Measurements from ENCODE around the gene GALNT11.

Gene GALNT11

DNA sequence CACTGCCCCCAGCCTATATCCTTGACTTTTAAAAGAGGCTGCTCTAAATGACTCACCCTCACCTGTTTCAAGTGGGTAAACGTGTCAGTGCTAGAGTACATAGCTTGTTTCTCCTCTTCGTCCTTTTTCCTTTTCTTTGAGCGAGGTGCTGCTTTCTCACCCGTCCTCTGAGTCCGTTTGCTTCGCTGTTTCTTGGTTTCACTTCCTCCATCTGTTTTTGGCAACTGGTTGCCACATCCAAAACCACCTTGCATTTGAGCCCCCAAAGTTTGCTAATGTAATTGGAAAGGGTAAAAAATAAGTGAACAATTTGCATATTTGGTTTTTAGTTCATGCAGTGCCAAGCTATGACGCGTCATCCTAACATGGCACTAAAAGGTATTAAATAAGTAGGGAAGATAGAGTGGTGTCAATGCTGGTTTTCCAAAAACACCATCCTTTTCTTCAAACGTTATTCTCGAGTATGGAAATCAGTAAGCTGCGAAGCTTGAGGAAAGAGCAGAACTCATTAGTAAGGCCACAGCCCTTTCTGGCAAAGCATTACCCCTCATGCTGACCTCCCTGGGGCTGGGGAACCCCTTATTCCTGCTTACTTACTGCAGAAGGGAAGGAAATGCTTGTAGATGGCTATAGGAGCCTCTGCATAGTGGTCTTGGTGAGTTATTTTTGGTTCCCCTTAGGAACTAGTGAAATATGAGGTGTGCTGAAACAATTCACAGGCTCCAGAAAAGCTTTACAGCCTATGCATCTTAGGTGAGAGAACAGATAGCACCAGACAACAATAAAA, 133.5 kb downstream of the GALNT11 start:
- no peak for DNase-seq

DNA sequence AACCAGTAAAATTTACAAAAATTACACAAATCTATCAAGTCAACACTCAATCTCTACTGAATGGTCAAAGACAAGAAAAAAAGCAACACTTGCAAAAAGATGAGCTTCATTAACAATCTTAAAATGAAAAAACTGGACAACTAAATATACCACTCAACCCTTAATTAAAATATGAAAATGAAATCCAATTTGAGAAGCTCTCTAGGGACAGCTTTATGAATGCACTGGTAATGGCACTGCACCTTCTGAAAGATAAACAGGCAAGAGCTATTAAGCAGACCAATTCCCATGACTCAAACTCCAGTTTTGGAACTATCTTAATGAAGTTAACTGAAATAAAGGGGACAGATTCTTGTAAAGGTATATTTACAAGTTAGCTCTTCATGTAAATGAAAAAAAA, 135.7 kb downstream of the GALNT11 start:
- DNase-seq, result no peak

GRCh38 chr7:152162287-152162686, 136.8 kb downstream of the GALNT11 start:
- DNase-seq, result no peak
